GM19467 (cell line): ENCODE data around the gene CAPN14.
A peak's percentile ranks its signal among the peaks of the same experiment; 100 is the strongest.

Experiments used
- ATAC-seq: cut with Tn5 transposase; IDR thresholded peaks from one replicate; pipeline ENCODE4 v1.9.1; 2021; ENCODE audit warnings: mild to moderate bottlenecking, moderate library complexity; ENCODE audit not compliant: unreplicated experiment

CAPN14 gene, protein sequence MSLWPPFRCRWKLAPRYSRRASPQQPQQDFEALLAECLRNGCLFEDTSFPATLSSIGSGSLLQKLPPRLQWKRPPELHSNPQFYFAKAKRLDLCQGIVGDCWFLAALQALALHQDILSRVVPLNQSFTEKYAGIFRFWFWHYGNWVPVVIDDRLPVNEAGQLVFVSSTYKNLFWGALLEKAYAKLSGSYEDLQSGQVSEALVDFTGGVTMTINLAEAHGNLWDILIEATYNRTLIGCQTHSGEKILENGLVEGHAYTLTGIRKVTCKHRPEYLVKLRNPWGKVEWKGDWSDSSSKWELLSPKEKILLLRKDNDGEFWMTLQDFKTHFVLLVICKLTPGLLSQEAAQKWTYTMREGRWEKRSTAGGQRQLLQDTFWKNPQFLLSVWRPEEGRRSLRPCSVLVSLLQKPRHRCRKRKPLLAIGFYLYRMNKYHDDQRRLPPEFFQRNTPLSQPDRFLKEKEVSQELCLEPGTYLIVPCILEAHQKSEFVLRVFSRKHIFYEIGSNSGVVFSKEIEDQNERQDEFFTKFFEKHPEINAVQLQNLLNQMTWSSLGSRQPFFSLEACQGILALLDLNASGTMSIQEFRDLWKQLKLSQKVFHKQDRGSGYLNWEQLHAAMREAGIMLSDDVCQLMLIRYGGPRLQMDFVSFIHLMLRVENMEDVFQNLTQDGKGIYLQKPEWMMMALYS

DNA sequence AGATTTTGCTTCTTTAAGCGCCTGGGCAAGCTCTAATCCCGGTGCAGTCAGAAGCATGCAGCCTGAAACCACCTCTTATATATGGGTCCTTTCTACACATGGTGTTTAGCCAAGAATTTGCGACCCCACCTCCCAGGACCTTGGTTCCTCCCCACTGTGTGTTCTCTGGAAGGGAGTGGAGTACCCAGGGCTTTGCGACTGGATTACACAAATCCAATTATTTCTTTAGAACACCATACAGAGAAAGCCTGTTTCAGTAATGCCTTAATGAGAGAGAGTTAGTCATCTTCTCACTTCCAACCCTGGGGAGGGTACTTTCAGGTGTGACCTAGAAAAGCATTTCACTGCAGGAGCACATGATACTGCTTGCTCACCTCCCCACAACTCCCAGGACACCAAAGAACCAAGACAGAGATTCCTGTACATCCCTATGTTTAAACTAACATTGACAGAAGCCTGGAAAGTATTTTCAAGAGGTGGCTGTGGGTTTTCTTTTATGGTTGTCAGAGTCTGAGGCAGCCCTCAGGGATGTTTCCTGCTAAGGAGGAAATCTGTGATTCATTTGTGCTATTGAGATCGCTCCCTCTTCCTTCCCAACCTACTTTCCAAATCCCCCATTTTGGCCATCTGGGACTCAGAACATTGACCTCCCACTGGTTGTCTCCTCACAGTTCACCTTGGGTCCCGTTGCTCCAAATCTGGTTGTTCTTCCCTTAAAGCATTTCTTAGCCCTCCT is at the start of gene CAPN14:
TSS of gene CAPN14 (minus strand) at position 51 of the 736 bp plus-strand sequence. CDS start 12,068 bp downstream, outside the sequence.
- no peak for ATAC-seq

- ATAC-seq, result no peak
Measured at GRCh38 chr2:31266804-31267203, 49.5 kb upstream of the CAPN14 start.

DNA sequence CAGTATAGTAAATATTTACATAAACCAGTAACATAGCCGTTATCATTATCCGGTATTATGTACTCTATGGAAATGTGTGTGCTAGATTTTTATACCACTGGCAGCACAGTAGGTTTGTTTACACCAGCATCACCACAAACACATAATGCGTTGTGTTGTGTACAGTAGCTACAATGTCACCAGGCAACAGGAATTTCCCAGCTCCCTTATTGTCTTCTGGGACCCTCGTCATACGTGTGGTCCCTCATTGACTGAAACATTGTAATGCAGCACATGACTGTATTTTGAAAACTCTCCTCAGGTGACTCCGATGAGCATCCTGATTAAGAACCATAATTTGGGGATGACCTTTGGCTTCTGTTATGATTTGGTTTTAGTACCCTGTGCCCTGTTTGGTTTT is 47.9 kb upstream of the CAPN14 start:
- no peak for ATAC-seq

DNA sequence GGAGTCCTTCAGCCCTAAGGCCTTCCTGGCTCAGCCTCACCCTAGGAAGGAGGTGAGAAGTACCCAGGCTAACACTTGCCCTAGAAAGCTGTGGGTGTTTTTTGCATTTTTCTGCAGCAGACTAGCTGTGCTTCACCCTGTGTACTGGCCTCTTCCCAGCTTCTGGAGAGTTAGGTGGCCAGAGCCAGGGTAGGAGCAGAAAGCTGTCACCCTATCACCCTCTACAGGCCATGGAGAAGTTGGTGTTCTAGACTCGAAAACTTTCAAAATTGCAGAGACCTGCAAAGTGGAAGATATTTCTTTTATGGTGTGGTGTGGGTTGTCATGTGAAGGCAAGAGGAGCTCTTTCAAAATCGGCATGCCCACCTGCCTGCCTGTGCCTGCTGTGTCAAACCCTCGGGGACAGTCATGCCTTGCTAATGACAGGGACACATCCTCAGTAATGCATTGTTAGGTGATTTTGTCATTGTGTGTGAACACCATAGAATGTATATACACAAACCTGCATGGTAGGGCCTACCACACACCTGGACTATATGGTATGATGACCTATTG is 46.4 kb upstream of the CAPN14 start:
- ATAC-seq, result no peak

GRCh38 chr2:31260870-31261269 is 43.6 kb upstream of the CAPN14 start:
- no peak for ATAC-seq

DNA sequence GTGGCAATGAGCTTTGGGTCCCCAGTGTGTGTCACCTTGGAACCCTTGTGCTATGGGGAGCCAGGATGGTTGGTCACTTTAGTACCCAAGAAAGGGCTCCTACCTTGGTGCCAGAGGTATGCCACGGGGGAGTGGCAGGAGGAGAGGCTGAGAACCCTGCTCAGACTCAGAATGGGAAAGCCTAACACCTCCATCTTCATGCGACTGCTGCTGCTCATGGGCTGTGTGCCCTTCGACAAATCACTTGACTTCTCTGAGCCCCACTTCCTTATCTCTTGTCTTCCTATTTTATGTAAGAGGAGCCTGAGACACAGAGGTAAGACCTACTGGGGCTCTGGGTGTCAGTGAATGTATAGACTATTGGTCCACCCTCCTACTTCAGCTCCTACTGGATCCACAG is 41.8 kb upstream of the CAPN14 start:
- no peak for ATAC-seq

DNA sequence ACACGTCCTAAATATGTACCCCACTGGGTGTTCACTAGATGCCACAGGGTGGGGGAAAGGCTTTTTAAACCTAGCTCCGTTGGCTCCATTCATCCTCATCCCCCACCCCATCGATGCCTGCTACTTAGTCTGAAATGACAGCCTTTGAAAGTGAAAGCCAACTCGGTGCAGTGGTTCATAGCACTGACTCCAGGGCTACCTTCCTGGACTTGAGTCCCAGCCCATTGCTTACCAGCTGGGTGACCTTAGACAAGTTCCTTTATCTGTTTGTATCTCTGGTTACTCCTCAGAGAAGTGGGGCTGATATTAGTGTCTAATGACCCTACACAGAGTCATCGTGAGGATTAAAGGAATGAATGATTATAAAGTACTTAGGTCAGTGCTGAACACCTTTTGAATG is 41.0 kb upstream of the CAPN14 start:
- ATAC-seq, result peak; percentile 33

DNA sequence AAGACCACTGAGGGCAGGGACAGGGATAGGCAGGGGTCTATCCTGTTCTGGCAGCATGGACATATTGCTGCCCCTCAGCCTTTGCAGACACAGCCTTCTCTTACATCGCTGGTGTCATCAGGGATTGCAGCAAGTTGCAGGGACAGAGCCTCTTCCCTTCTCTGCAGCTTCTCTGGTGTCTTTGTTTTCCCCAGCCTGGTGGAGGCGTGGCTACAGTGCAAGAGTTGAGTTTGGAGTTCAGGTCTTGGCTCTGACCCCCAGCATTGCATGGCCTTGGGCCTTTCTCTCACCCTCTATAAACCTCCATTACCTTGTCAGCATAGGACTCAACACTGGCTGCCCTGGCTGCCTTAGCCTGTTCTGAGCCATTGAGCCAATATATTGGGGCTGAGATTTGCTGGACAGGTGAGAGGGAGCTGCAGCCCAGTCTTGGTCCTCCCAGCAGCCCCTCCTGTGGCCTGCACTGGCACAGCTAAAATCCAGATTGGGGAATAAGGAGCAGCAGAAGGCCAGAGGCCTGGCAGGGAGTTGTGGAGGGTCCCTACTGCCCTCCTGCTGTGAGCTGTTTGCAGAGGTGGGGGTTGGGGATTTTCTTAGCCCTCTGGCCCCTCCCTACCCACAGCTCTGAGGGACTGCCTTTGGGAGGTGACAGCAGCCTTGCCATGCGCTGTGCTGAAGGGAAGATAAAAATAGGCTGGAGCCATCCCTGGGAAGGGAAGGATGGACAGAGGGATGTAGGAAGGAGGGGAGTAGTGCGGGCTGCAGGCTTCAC is 39.5 kb upstream of the CAPN14 start:
- no peak for ATAC-seq

DNA sequence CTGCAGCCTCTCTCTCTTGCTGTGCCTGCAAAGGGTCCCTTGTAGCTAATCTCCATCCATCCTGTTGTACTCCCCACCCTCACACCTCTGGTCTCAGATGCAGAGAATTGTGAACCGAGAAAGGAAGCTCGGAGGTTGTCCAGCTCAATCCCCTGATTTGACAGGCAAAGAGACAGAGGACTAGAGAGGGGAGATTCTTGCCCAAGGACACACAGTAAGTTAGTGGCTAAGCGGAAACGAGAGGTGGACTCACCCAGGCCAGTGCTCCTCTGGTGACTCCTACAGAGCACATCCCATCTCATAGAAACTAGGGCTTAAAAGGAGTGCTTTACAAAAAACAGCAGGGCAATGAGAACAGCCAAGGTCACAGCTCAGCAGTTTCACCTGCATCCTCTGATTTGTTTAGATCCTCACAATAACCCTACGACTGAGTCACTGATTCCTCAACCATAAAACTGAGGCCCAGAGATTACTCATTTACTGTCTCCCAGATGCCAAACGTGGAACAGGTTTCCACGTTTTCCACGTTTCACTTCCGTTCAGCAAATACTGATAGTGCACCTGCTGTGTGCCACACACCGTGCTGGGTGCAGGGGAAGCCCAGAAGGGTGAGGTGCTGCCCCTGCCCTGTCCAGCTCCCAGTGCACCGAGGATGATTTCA is 38.7 kb upstream of the CAPN14 start:
- ATAC-seq, result peak; percentile 61

DNA sequence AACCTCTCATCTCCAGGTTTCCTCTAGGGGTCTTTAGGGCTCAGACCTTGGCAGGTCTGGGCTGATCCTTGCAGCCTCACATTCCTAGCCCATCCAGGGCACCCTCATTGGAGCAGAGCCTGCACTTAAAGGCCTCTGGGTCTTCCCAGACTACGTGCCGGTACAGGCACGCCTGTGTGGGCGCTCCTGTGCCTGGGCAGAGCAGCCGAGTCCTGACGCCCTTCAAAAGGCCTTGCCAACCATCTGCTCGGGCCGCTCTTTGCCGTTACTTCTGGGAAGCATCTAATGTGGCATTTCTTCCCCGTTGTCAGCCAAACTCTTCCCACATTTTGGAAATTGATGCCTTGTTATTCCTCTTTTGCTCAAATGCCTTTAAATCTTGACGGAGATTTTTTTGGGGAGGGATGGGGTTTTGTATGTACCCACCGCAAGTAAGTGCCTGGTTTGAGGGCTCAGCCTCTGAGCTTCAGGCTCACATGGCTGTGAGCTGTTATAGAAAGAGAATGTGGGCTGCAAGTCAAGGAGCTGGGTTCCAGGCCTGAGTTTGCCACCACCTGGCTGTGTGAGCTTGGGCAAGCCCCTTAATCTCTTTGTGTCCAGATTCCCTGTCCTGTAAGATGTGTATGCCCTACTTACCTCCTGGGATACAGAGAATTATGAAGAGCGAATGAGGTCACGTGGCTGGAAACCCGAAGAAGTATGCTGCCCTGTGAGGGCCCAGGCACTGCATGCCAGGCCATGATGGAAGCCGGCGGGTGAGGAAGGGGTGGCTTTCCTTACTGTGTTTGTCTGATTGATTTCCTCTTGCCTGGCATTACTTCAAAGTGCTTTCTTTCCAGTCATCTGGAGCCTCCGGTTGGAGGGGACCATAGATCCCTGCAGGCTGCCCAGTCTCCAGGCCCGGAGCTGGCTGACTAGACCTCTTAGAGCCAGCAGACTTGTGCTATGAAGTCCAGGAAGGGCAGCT is 37.2 kb upstream of the CAPN14 start:
- no peak for ATAC-seq

DNA sequence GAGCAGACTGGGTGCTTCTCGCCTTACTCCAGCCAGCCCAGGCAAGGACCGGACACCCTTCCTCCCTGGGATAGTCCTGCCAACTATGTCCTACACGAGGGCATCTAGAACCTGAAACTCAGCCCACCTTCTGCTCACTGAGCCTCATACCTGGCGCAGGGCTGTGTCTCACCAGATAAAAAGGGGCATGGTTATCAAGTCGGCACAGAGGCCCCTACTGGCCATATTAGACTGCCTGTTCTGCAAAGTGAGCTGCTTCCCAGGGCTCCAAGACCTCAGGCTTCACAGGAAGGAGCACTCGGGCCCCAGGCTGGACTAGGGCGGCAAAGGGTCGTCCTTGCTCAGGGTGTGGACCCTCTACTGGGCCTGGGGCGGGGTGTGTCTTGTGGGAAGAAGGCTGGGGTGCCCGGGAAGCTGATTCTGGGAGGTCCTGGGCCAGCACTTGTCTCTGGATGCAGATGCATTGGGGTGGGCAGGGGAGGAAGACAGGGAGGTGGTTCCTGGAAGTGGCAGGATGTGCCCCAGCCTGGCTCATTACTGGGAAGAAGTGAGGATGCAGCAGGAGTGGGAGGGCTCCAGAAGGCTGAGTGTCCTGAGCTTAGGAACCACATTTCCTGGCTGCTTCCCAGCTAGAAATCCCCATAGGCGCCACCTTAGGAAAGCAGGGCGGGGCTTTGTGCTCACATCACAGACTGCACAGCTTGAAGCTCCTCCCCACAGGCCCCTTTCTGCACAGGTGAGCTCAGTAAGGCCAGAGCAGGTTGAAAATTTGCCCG is 36.2 kb upstream of the CAPN14 start:
- no peak for ATAC-seq

- ATAC-seq, result no peak
Measured at GRCh38 chr2:31251851-31252250, 34.5 kb upstream of the CAPN14 start.

GRCh38 chr2:31251018-31251417 is 33.7 kb upstream of the CAPN14 start:
- ATAC-seq, result no peak

GRCh38 chr2:31249009-31249690 is 31.8 kb upstream of the CAPN14 start:
- ATAC-seq, result no peak

DNA sequence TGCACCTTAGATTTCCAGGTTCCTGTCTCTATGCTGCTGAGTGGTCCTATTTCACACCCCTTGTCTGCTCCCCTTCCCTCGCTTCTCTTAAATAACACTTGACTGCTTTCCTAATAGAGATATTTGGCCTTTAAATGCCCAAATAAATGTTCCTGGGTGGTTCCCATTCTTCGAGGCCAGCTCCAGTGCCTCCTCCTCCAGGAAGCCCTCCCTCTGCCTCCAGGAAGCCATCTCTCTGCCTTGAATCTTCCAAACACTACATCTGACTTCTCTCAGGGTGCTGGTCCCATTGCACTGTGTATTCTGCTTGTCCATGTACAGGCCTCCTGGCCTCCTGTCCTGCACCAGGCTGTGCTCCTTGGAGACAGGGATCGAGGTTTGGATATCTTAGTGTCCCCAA is 30.8 kb upstream of the CAPN14 start:
- no peak for ATAC-seq

GRCh38 chr2:31247711-31248110 is 30.4 kb upstream of the CAPN14 start:
- no peak for ATAC-seq

DNA sequence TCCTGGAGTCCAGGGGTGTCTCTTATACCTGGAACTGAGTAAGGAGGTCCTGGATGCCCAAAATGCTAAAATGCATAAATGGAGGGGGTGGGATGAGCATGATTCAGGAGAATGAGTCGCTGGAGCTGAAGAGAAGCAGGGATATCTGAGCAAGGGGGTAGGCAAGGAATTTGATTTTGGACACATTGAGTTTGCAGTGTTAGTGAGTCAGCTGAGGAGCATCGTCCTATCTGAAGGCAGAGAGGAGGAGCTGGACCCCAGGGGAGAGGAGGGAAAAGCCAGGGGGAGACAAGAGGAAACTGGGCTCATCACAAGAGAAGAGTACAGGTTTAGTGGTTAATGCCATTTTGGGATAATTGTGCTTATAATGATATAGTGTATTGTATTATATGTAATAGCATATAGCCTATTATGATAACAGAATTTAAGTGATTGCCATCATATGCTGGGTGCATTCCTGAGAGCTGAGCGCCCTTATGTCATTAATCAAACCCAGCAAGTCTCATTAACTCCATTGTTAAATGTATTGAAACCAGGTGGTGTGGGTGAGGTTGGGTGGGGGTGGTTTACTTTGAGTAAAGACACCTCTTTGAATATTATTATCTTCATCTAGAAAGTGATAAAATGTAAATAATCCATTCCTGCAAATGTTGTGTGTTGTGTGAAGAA is 29.0 kb upstream of the CAPN14 start:
- no peak for ATAC-seq
